ENCODE results near the gene MRPL32. TPM values are rescaled to one million over a fixed set of nuclear protein-coding genes. Genes with fewer than 3 reads are reported as not detected.

The MRPL32 gene
- total RNA-seq, 2 experiments from 2014 or later: 59.7 to 61.8 TPM

DNA sequence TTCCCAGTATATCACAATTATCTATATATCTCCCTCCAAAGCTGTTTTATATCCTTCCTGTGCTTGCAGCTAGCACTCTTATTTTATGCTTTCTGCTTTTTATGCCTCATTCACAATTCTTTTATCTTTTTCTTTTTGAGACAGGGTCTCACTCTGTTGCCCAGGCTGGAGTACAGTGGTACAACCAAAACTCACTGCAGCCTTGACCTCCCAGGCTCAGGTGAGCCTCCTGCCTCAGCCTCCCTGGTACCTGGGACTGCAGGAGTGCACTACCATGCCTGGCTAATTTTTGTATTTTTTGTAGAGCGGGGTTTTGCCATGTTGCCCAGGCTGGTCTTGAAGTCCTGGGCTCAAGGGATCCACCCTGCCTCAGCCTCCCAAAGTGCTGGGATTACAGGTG is 26.0 kb upstream of the MRPL32 start:
- H3K9me2 ChIP-seq (ENCODE audit: insufficient read depth, low read length): no peaks in the 10 kb centered on the region
- peaks cover 8% of the 10 kb centered on the region; the same call in 1 of the 2 replicates for H3K79me2 ChIP-seq (ENCODE audit: insufficient read depth, low read depth, low read length)
- no peak for DNase-seq (ENCODE audit: low spot score)
- no TSS peak for BruUV-seq (replicated peaks)
- no peak overlapping the region for H3K4me3 ChIP-seq (ENCODE audit: low read depth, low read length, poor library complexity, severe bottlenecking)
- ChIA-PET POLR2A (interaction anchor here (1.1 kb wide), 1 partner anchor 19 kb away, joined by 3 read pairs; no protein-coding TSS in a partner anchor), CTCF (ENCODE audit: unreplicated experiment) (no interaction called here)
- H4K20me1 ChIP-seq (ENCODE audit: insufficient read depth, low read length): peaks cover 7% of the 10 kb centered on the region; the same call in 1 of the 2 replicates
- intact Hi-C loops (cut with micrococcal nuclease; ENCODE audit: unreplicated experiment): no loop called here
- H3K36me3 ChIP-seq (ENCODE audit: insufficient read depth, low read length): peaks cover 11% of the 10 kb centered on the region
- H3K27ac ChIP-seq (ENCODE audit: low read depth, low read length, poor library complexity, severe bottlenecking): no peak overlapping the region
- peaks cover 9% of the 10 kb centered on the region for H3K4me1 ChIP-seq (ENCODE audit: insufficient read depth, low read length, poor library complexity, severe bottlenecking)
- TF ChIP-seq, protein P1, sequence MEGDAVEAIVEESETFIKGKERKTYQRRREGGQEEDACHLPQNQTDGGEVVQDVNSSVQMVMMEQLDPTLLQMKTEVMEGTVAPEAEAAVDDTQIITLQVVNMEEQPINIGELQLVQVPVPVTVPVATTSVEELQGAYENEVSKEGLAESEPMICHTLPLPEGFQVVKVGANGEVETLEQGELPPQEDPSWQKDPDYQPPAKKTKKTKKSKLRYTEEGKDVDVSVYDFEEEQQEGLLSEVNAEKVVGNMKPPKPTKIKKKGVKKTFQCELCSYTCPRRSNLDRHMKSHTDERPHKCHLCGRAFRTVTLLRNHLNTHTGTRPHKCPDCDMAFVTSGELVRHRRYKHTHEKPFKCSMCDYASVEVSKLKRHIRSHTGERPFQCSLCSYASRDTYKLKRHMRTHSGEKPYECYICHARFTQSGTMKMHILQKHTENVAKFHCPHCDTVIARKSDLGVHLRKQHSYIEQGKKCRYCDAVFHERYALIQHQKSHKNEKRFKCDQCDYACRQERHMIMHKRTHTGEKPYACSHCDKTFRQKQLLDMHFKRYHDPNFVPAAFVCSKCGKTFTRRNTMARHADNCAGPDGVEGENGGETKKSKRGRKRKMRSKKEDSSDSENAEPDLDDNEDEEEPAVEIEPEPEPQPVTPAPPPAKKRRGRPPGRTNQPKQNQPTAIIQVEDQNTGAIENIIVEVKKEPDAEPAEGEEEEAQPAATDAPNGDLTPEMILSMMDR (conservative IDR thresholded peaks at IDR 0.05; ENCODE audit: low read length): no peak
- TF ChIP-seq EZH2phosphoT487 (IDR thresholded peaks at IDR 0.05; ENCODE audit: borderline replicate concordance, low read depth, low read length): no peak
- H2AFZ ChIP-seq (ENCODE audit: low read length): no peak overlapping the region
- no peak overlapping the region for H3K4me2 ChIP-seq (ENCODE audit: low read length)
- H3K9me3 ChIP-seq (ENCODE audit: low read length): no peaks in the 10 kb centered on the region

DNA sequence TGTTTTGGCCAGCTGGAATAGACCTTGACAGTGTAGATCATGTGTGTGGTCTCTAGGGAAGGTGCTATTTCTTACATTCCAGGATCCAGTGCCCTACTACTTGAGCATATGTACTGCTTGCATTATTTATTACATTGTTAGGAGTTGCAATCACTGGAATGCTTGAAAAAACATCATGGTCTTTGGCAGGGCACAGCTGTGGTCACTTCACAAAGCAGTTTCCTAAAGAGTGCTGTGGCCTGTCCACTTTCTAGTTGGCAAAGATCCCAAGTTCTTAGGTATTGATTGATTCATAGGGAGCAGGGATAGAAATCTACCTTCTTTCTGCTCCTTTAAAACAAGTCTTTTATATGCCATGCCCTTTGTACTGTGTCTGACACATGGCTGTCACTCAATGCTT is 24.9 kb upstream of the MRPL32 start:
- DNase-seq (ENCODE audit: low spot score): no peak
- peaks cover 12% of the 10 kb centered on the region for H3K4me1 ChIP-seq (ENCODE audit: insufficient read depth, low read length, poor library complexity, severe bottlenecking)
- TF ChIP-seq, protein P1 (conservative IDR thresholded peaks at IDR 0.05; ENCODE audit: low read length): no peak
- no peak for TF ChIP-seq EZH2phosphoT487 (IDR thresholded peaks at IDR 0.05; ENCODE audit: borderline replicate concordance, low read depth, low read length)
- no peak overlapping the region for H3K4me2 ChIP-seq (ENCODE audit: low read length)
- no peaks in the 10 kb centered on the region for H3K9me2 ChIP-seq (ENCODE audit: insufficient read depth, low read length)
- no peak overlapping the region for H2AFZ ChIP-seq (ENCODE audit: low read length)
- H3K27ac ChIP-seq (ENCODE audit: low read depth, low read length, poor library complexity, severe bottlenecking): no peak overlapping the region
- peaks cover 10% of the 10 kb centered on the region; the same call in 1 of the 2 replicates for H3K79me2 ChIP-seq (ENCODE audit: insufficient read depth, low read depth, low read length)
- no peak overlapping the region for H3K4me3 ChIP-seq (ENCODE audit: low read depth, low read length, poor library complexity, severe bottlenecking)
- intact Hi-C loops (cut with micrococcal nuclease; ENCODE audit: unreplicated experiment): no loop called here
- CTCF ChIA-PET (ENCODE audit: unreplicated experiment): interaction anchor here (0.6 kb wide), 1 partner anchor 217 kb away, joined by 5 read pairs; no protein-coding TSS in a partner anchor
- no TSS peak for BruUV-seq (replicated peaks)
- no peaks in the 10 kb centered on the region for H3K9me3 ChIP-seq (ENCODE audit: low read length)
- H3K36me3 ChIP-seq (ENCODE audit: insufficient read depth, low read length): peaks cover 11% of the 10 kb centered on the region
- peaks cover 7% of the 10 kb centered on the region; the same call in 1 of the 2 replicates for H4K20me1 ChIP-seq (ENCODE audit: insufficient read depth, low read length)
- POLR2A ChIA-PET: interaction anchor here (1.0 kb wide), 1 partner anchor 27 kb away, joined by 3 read pairs; no protein-coding TSS in a partner anchor

DNA sequence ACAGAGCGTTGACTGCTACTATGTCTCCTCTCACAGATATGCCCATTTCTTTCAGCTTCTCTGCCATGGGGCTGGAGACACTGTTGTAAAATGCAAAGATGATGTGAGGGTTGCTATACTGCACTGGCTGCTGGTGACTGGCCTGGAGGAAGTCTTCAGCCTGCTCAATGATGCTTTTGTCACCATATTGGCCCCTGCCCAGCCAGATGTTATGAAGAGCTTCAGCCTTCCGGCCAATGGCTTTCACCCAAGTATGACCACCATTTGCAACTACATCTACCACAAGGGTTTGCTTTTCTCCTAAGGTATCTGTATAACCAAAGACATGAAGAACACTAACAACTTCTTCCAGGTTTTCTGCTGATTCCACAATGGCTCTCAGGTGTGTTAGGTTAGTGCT is 21.9 kb upstream of the MRPL32 start:
- TSS peak; percentile 39 for BruUV-seq (replicated peaks)
- H3K36me3 ChIP-seq (ENCODE audit: insufficient read depth, low read length): peaks cover 29% of the 10 kb centered on the region
- H3K4me1 ChIP-seq (ENCODE audit: insufficient read depth, low read length, poor library complexity, severe bottlenecking): peaks cover 19% of the 10 kb centered on the region
- H2AFZ ChIP-seq (ENCODE audit: low read length): no peak overlapping the region
- no peak overlapping the region for H3K27ac ChIP-seq (ENCODE audit: low read depth, low read length, poor library complexity, severe bottlenecking)
- no peaks in the 10 kb centered on the region for H3K9me2 ChIP-seq (ENCODE audit: insufficient read depth, low read length)
- H3K4me2 ChIP-seq (ENCODE audit: low read length): peak overlapping the region; percentile 96
- TF ChIP-seq EZH2phosphoT487 (IDR thresholded peaks at IDR 0.05; ENCODE audit: borderline replicate concordance, low read depth, low read length): no peak
- TF ChIP-seq, protein P1 (conservative IDR thresholded peaks at IDR 0.05; ENCODE audit: low read length): no peak
- ChIA-PET CTCF (ENCODE audit: unreplicated experiment) (no interaction called here), POLR2A (interaction anchor here (0.9 to 2.3 kb wide), 8 partner anchors 17 to 34 kb away, joined by 3 to 10 read pairs (median 5); partner anchors contain the start of genes MRPL32 and PSMA2)
- no peaks in the 10 kb centered on the region for H3K9me3 ChIP-seq (ENCODE audit: low read length)
- peaks cover 7% of the 10 kb centered on the region; the same call in 1 of the 2 replicates for H4K20me1 ChIP-seq (ENCODE audit: insufficient read depth, low read length)
- DNase-seq (ENCODE audit: low spot score): no peak
- H3K79me2 ChIP-seq (ENCODE audit: insufficient read depth, low read depth, low read length): peaks cover 10% of the 10 kb centered on the region; the same call in 1 of the 2 replicates
- peak overlapping the region; percentile 82 for H3K4me3 ChIP-seq (ENCODE audit: low read depth, low read length, poor library complexity, severe bottlenecking)
- intact Hi-C loops (cut with micrococcal nuclease; ENCODE audit: unreplicated experiment): loop anchor here (2.0 kb wide), 1 partner anchor 22 kb away; no protein-coding TSS in a partner anchor
